Activated naive CD4-positive, alpha-beta T cell treated with anti-CD3 and anti-CD28 coated beads for 36 hours (primary cell): ENCODE data around the gene ROCK2. TPM values are rescaled to one million over a fixed set of nuclear protein-coding genes. Genes with fewer than 3 reads are reported as not detected.
A peak's percentile ranks its signal among the peaks of the same experiment; 100 is the strongest.

ENCODE experiments used
- CTCF ChIA-PET: fragments of 350-600 bp; sonication (Branson Sonifier 250); formaldehyde crosslinking; loops from one replicate; lab custom pipeline; 2021; ENCODE audit warnings: antibody characterized with exemption; lab: Charles Lee
- DNase-seq: peaks from one replicate; pipeline ENCODE4 v3.0.0-alpha.2; 2020
- H3K27ac Mint-ChIP-seq: one replicate; pipeline ENCODE4 v1.8.0; 2021; ENCODE audit warnings: mild to moderate bottlenecking, mixed read lengths
- H3K27me3 Mint-ChIP-seq: one replicate; pipeline ENCODE4 v1.8.0; 2021; ENCODE audit warnings: low read depth, mixed read lengths
- H3K36me3 Mint-ChIP-seq: one replicate; pipeline ENCODE4 v1.8.0; 2021; ENCODE audit warnings: low read depth, mixed read lengths
- H3K4me1 Mint-ChIP-seq: one replicate; pipeline ENCODE4 v1.8.0; 2021; ENCODE audit warnings: low read depth, mixed read lengths
- H3K4me3 Mint-ChIP-seq: one replicate; pipeline ENCODE4 v1.8.0; 2021; ENCODE audit warnings: mild to moderate bottlenecking, moderate library complexity, mixed read lengths
- H3K9me3 Mint-ChIP-seq: one replicate; pipeline ENCODE4 v1.8.0; 2021; ENCODE audit warnings: mixed read lengths
- intact Hi-C: fragments of 100-400 bp; cut with micrococcal nuclease; formaldehyde crosslinking; loops from one replicate; pipeline ENCODE4 v1.15.1; 2023
- total RNA-seq, 2 experiments: library from RNA; stranded (reverse); gene quantifications; one replicate each; pipeline ENCODE4 v1.2.3, GENCODE V29; 2021

Gene ROCK2
- total RNA-seq, 2 experiments from 2014 or later, result 8.4 to 9.4 TPM

DNA sequence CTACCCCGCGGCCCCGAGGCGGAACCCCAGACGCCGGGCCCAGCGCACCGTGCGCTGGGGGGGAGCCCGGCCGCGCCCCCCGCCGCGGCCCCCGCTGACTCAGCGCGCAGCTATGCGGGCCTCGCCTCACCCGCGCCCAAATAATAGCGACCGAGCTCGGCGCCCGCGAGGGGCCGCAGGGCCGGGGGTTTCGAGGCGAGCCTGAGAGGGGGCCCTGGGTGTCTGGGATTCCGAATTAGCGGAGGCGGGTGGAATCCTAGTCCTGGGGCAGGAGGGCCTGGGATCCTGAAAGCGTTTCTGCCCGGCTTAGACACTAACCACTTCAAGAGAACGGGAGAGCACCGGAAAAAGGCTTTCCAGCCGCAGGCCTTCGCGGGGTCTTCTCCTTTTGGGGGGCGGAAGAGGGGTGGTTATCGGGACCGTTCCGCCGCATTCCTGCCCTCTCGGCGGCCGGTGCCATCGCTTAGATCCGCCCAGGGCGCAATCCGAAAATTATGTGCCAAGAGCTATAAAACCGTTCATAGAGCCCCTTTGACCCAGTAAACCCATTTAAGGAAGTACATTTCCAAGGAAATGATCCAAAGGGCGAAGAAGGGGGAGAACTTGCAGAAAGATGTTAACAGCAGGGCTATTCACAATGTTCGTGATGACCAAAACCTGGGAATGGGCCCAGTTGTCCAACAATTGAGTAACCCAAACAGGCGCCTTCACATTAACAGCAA lies 681 bp upstream of the ROCK2 start:
- no peaks in the 10 kb centered on the region for H3K9me3 Mint-ChIP-seq
- peaks cover 2% of the 10 kb centered on the region for H3K36me3 Mint-ChIP-seq
- H3K27me3 Mint-ChIP-seq, result no peaks in the 10 kb centered on the region
- no peak overlapping the region for H3K27ac Mint-ChIP-seq
- CTCF ChIA-PET, result interaction anchor here (1.1 to 1.4 kb wide), 2 partner anchors 72 to 213 kb away, joined by 3 read pairs; no protein-coding TSS in a partner anchor
- peaks cover 24% of the 10 kb centered on the region for H3K4me1 Mint-ChIP-seq
- intact Hi-C loops, result loop anchor here (1.0 to 10.0 kb wide), 5 partner anchors 110 to 533 kb away; partner anchors contain the start of genes PDIA6 and SLC66A3
- H3K4me3 Mint-ChIP-seq, result peak overlapping the region; percentile 69
- DNase-seq, result peak; percentile 34

DNA sequence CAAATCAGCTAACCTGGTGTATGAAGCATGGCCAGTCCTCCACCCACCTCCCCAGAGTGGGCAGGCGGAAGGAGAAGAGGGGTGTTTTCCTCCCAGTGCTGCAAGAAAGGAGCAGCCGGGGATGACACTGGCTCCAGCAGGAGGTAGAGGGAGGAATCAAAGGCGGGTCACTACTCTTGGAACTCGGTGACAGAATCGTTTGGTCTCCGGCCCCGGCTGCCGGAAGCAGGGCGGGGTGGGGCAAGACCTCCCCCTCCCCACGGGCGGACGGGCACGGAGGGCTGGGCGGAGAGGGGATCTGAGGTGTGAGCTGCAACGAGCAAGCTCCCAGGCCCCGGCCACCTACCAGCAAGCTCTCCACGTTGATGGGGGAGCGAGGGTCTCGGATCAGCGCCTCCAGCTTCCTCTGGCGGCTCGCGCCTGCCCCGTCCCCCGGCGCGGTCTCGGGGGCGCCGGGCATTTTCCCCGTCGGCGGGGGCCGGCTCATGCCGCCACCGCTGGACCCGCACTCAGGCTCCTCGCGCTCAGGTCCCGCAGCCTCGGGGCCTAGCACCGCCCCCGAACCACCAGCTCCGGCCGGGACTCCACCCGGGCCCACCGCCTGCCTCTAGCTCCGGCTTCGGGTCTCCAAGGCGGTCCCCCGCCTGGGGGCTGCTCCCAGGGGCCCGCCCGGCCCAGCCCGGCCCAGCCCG lies 640 bp downstream of the ROCK2 start:
- peaks cover 29% of the 10 kb centered on the region for H3K4me1 Mint-ChIP-seq

GRCh38 chr2:11343368-11343649 lies 1.1 kb downstream of the ROCK2 start:
- Mint-ChIP-seq H3K36me3 (peaks cover 2% of the 10 kb centered on the region), H3K27me3 (no peaks in the 10 kb centered on the region), H3K4me3 (peak overlapping the region; percentile 99), H3K27ac (peak overlapping the region; percentile 85), H3K9me3 (no peaks in the 10 kb centered on the region), H3K4me1 (peaks cover 31% of the 10 kb centered on the region)
- CTCF ChIA-PET, result interaction anchor here (0.7 to 1.6 kb wide), 3 partner anchors 17 to 242 kb away, joined by 4 to 5 read pairs (median 4); a partner anchor contains a TSS
- DNase-seq, result no peak
- intact Hi-C loops, result loop anchor here (2.0 to 10.0 kb wide), 3 partner anchors 211 to 531 kb away; partner anchors contain the start of gene PDIA6

More for the DNA sequence above, 640 bp downstream of the ROCK2 start:
- H3K4me3 Mint-ChIP-seq, result peak overlapping the region; percentile 99
- peaks cover 2% of the 10 kb centered on the region for H3K36me3 Mint-ChIP-seq
- intact Hi-C loops, result loop anchor here (1.0 to 10.0 kb wide), 6 partner anchors 109 to 531 kb away; partner anchors contain the start of genes PDIA6 and SLC66A3
- CTCF ChIA-PET, result interaction anchor here (0.6 to 1.6 kb wide), 5 partner anchors 17 to 241 kb away, joined by 3 to 5 read pairs (median 4); a partner anchor contains a TSS
- no peaks in the 10 kb centered on the region for H3K27me3 Mint-ChIP-seq
- H3K9me3 Mint-ChIP-seq, result no peaks in the 10 kb centered on the region
- DNase-seq, result peak; percentile 47
- peak overlapping the region; percentile 85 for H3K27ac Mint-ChIP-seq

DNA sequence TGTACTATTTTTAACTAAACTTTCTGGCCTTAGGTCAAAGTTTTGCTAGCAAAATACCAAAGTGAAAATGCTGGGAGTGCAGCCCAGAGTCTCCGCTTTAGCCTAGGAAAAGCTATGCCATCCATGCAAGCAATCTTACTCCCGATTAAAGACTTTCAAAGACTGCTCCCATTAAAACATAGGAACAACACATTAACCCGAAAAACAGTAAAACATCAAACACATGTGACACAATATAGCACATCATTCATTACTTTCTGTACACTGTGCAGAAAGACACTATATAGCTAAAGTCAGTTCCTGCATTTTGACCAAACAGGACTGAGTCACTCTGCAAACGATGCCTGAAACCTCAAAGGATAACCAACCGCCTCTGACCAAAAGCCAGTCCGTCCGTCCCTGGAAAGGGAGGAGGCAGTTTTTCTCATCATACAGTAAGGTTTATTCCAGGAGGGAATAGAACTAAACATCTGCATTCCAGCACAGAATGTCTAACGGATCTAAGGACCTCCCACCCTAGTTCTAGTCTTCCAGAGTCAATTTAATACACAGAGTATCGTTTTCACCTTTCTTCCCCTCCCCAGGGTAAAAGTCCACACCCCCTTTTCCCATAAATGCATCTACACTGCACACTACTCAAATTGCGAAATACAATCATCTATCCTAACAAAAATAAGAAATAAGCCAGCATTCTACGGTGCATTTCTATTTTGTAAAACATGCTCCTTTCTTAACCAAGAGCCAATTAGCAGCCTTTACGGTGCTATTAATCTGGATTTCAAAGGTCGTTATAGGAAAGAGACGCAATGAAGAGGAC lies 1.7 kb downstream of the ROCK2 start:
- no peak for DNase-seq
- Mint-ChIP-seq H3K4me3 (peak overlapping the region; percentile 99), H3K27ac (peak overlapping the region; percentile 85), H3K27me3 (no peaks in the 10 kb centered on the region), H3K36me3 (peaks cover 3% of the 10 kb centered on the region), H3K9me3 (no peaks in the 10 kb centered on the region), H3K4me1 (peaks cover 31% of the 10 kb centered on the region)
- intact Hi-C loops, result loop anchor here (2.0 to 10.0 kb wide), 3 partner anchors 210 to 530 kb away; partner anchors contain the start of gene PDIA6
- CTCF ChIA-PET, result interaction anchor here (1.6 kb wide), 1 partner anchor 16 kb away, joined by 5 read pairs; no protein-coding TSS in a partner anchor

DNA sequence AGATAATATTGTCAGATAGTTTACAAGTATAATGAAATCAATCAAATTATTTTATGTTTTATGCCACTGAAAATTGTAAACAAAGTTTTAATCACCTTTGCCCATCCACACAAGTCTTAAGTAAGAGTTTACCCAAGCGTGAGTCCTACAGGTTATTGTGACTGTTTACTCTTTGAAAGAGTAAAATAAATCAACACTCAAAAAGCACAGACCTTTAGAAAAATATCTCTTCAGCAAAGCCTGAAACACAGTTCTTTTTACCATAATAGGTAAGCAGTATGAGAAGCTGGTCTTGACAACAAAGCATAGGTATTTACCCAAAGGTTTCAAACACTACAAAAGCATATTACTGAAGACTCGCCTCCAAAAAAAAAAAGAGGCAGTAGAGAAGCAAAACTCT lies 3.7 kb downstream of the ROCK2 start:
- Mint-ChIP-seq H3K4me3 (no peak overlapping the region), H3K27me3 (no peaks in the 10 kb centered on the region), H3K4me1 (peaks cover 31% of the 10 kb centered on the region), H3K27ac (no peak overlapping the region), H3K36me3 (peaks cover 3% of the 10 kb centered on the region), H3K9me3 (no peaks in the 10 kb centered on the region)
- DNase-seq, result no peak
- intact Hi-C loops, result loop anchor here (5.0 to 10.0 kb wide), 2 partner anchors 414 to 528 kb away; partner anchors contain the start of gene PDIA6
- CTCF ChIA-PET, result interaction anchor here (0.6 kb wide), 1 partner anchor 208 kb away, joined by 3 read pairs; a partner anchor contains a TSS

DNA sequence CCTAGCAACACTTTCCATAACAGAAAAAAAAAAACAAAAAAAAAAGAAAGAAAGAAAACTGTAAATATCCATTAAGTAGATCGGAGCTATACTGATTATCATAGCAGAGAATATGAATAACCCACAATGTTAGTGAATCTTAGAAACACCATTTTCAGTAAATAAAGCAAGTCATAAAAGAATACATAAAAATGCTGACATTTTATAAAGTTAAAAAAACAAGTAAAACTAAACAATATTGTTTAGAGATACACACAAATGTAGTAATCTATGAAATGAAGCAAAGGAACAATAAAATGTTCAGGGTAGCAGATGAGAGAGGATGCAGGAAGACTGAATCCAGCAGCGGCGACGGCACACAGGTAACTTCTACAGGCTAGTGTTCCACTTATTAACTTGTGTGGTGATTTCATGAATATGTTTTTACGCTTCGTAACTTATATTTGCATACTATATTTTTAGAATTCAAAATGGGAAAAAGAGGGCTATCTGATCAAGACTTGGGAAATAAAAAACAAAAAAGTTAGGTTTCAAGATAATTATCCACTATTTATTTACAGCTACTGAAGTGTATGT lies 4.8 kb downstream of the ROCK2 start:
- intact Hi-C loops, result loop anchor here (5.0 to 10.0 kb wide), 3 partner anchors 47 to 527 kb away; partner anchors contain the start of gene PDIA6
- peaks cover 3% of the 10 kb centered on the region for H3K36me3 Mint-ChIP-seq
- no peak overlapping the region for H3K4me3 Mint-ChIP-seq
- DNase-seq, result no peak
- H3K27me3 Mint-ChIP-seq, result no peaks in the 10 kb centered on the region
- CTCF ChIA-PET, result no interaction called here
- H3K4me1 Mint-ChIP-seq, result peaks cover 31% of the 10 kb centered on the region
- no peak overlapping the region for H3K27ac Mint-ChIP-seq
- no peaks in the 10 kb centered on the region for H3K9me3 Mint-ChIP-seq

DNA sequence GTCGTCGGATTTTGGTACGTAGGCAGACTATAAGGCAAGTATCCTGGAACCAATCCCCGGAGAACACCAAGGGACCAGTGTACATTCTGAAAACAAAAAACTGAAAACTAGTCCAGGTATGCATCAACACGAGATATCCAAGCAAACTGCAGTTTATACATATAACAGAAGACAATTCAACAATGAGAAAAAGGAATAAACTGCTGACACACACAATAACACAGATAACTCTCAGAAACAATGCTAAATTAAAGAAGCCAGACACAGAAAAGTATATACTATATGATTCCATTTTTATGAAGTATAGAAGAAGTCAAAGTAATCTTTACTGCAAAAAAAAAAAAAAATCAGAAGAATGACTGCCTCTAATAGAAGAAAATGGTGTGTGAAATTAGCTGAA lies 5.9 kb downstream of the ROCK2 start:
- H3K4me1 Mint-ChIP-seq, result peaks cover 34% of the 10 kb centered on the region
- CTCF ChIA-PET, result no interaction called here

DNA sequence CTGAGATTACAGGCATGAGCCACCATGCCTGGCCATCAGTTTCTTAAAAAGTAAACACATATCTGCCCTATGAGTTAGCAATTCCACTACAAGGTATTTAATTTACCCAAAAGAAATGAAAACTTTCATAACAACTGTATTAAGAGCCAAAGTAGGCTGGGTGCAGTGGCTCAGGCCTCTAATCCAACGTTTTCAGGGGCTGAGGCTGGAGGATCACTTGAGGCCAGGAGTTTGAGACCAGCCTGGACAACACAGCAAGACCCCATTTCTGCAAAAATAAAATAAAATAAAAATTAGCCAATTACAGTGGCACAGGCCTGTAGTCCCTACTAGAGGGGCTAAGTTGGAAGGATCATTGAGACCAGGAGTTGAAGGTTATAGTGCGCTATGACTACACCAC lies 6.5 kb downstream of the ROCK2 start:
- no peak for DNase-seq
- H3K9me3 Mint-ChIP-seq, result no peaks in the 10 kb centered on the region
- H3K4me3 Mint-ChIP-seq, result no peak overlapping the region
- H3K27me3 Mint-ChIP-seq, result no peaks in the 10 kb centered on the region
- H3K27ac Mint-ChIP-seq, result no peak overlapping the region
- H3K4me1 Mint-ChIP-seq, result peaks cover 32% of the 10 kb centered on the region
- intact Hi-C loops, result loop anchor here (5.0 kb wide), 1 partner anchor 46 kb away; no protein-coding TSS in a partner anchor
- CTCF ChIA-PET, result no interaction called here
- peaks cover 1% of the 10 kb centered on the region for H3K36me3 Mint-ChIP-seq

More for the DNA sequence above, 5.9 kb downstream of the ROCK2 start:
- DNase-seq, result no peak
- H3K9me3 Mint-ChIP-seq, result no peaks in the 10 kb centered on the region
- H3K27ac Mint-ChIP-seq, result no peak overlapping the region
- no peak overlapping the region for H3K4me3 Mint-ChIP-seq
- peaks cover 3% of the 10 kb centered on the region for H3K36me3 Mint-ChIP-seq
- intact Hi-C loops, result loop anchor here (5.0 kb wide), 1 partner anchor 46 kb away; no protein-coding TSS in a partner anchor
- H3K27me3 Mint-ChIP-seq, result no peaks in the 10 kb centered on the region

DNA sequence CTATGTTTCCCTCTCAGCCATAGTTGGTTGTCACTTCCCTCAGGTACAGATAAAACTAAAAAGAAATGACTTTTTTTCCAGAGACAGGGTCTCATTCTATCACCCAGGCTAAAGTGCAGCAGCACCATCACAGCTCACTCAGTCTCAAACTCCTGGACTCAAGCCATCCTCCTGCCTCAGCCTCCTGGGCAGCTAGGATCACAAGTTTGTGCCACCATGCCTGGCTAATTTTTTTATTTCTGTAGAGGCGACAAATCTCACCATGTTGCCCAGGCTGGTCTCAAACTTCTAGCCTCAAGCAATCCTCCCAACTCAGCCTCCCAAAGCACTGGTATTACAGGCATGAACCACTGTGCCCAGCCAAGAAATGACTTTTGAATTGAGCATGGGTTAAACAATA lies 8.2 kb downstream of the ROCK2 start:
- Mint-ChIP-seq H3K4me3 (no peak overlapping the region), H3K4me1 (peaks cover 20% of the 10 kb centered on the region), H3K36me3 (peaks cover 1% of the 10 kb centered on the region), H3K9me3 (peaks cover 3% of the 10 kb centered on the region), H3K27ac (no peak overlapping the region), H3K27me3 (no peaks in the 10 kb centered on the region)
- CTCF ChIA-PET, result no interaction called here
- DNase-seq, result no peak
- intact Hi-C loops, result loop anchor here (5.0 kb wide), 1 partner anchor 44 kb away; no protein-coding TSS in a partner anchor

GRCh38 chr2:11333427-11334183 lies 10.8 kb downstream of the ROCK2 start:
- Mint-ChIP-seq H3K36me3 (peaks cover 1% of the 10 kb centered on the region), H3K4me3 (no peak overlapping the region), H3K4me1 (peaks cover 8% of the 10 kb centered on the region), H3K27ac (no peak overlapping the region), H3K9me3 (peaks cover 3% of the 10 kb centered on the region), H3K27me3 (no peaks in the 10 kb centered on the region)
- CTCF ChIA-PET, result interaction anchor here (0.5 kb wide), 1 partner anchor 497 kb away, joined by 7 read pairs; no protein-coding TSS in a partner anchor
- intact Hi-C loops, result no loop called here
- no peak for DNase-seq

DNA sequence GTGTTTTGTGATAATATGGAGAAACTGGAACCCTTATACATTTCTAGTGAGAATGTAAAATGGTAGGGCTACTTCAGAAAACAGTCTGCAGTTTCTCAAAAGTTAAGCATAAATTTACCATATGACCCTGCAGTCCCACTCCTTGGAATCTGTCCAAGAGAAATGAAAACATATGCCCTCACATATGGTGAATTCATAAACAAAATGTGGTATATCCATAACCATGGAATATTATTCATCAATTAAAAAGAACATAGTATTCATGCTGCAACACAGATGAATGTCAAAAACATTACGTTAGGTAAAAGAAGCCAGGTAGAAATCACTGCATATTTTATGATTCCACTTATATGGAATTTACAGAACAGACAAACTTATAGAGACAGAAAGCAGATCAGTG lies 11.8 kb downstream of the ROCK2 start:
- CTCF ChIA-PET, result no interaction called here
- Mint-ChIP-seq H3K4me1 (peaks cover 10% of the 10 kb centered on the region), H3K9me3 (peaks cover 4% of the 10 kb centered on the region), H3K27me3 (no peaks in the 10 kb centered on the region), H3K27ac (no peak overlapping the region), H3K36me3 (no peaks in the 10 kb centered on the region), H3K4me3 (no peak overlapping the region)
- no peak for DNase-seq
- intact Hi-C loops, result no loop called here
